Left lung (tissue), 10 donors: Measurements from ENCODE around the gene AGO4. TPM values are rescaled to one million over a fixed set of nuclear protein-coding genes. Genes with fewer than 3 reads are reported as not detected.
A peak's percentile ranks its signal among the peaks of the same experiment; 100 is the strongest.
"Not testable (repeated sequence)": the region's sequence is repeated elsewhere in the genome, so short reads cannot be mapped to it uniquely, and the experiment has no call there.

Experiments
- ATAC-seq: fragments of 200-7000 bp; cut with Tn5 transposase; one replicate; pipeline ENCODE4 v1.9.1; 2020; ENCODE audit warnings: moderate library complexity
- DNase-seq, 4 donors: peaks; one replicate each; pipeline ENCODE4 v3.0.0-alpha.2; 2013 to 2020
- H3K27ac ChIP-seq, 2 donors: fragments of 200-600 bp; sonication (generic) in 1 of 2; one replicate each; pipeline versions ENCODE4 v1.5.0 to v1.8.0; 2020 to 2021
- H3K27me3 ChIP-seq, 2 donors: fragments of 200-600 bp; sonication (generic) in 1 of 2; one replicate each; pipeline versions ENCODE4 v1.5.0 to v1.8.0; 2020 to 2021
- H3K36me3 ChIP-seq, 2 donors: fragments of 200-600 bp; sonication (generic) in 1 of 2; one replicate each; pipeline versions ENCODE4 v1.5.0 to v1.8.0; 2020 to 2021
- H3K4me1 ChIP-seq, 2 donors: fragments of 200-600 bp; one replicate each; pipeline ENCODE4 v1.8.0; 2021
- H3K4me3 ChIP-seq, 2 donors: fragments of 200-600 bp; sonication (generic) in 1 of 2; one replicate each; pipeline versions ENCODE4 v1.5.0 to v1.8.0; 2020 to 2021; ENCODE audit warnings: mild to moderate bottlenecking in 1 of 2
- H3K9me3 ChIP-seq, 2 donors: fragments of 200-600 bp; sonication (generic) in 1 of 2; one replicate each; pipeline versions ENCODE4 v1.5.0 to v1.8.0; 2020 to 2021
- CTCF ChIP-seq, 2 donors: fragments of 200-600 bp; sonication (generic) in 1 of 2; IDR thresholded peaks; one replicate each; pipeline versions ENCODE4 v1.5.0 to v1.8.0; 2021; ENCODE audit warnings: antibody characterized with exemption in 2 of 2
- intact Hi-C, 2 donors: fragments of 100-400 bp; cut with DNase I; formaldehyde crosslinking; loops; one replicate each; pipeline versions ENCODE4 v1.11.2 to v1.14.2; 2022
- polyA plus RNA-seq, 6 donors: library from polyadenylated mRNA; unstranded; fragments of 120-200 nt; gene quantifications; one replicate each; pipeline ENCODE4 v1.2.1, GENCODE V29; 2013; ENCODE audit not compliant: insufficient read length in 6 of 6
- total RNA-seq, 2 donors: library from RNA; stranded (reverse); fragmentation: NEBNext Ultra II Directional; extraction: Animal tissue kit (Norgen Biotek cat#: 25700); gene quantifications; one replicate each; pipeline ENCODE4 v1.2.1, GENCODE V29; 2021
- donor health status: DM: no; HTN: yes; CAD: no.
- donor health status: DM: no; HTN: no; CAD: no.

AGO4 gene
- total and polyA plus RNA-seq, 8 donors: 16.9 to 39.1 (median 34.8) TPM

- no peaks in the 10 kb centered on the region for H3K27me3 ChIP-seq
- no peaks in the 10 kb centered on the region for H3K9me3 ChIP-seq
- DNase-seq: no peak
- intact Hi-C loops: no loop called here
- ATAC-seq: no peak
- no peak for TF ChIP-seq CTCF (IDR thresholded peaks at IDR 0.05)
- H3K36me3 ChIP-seq: no peaks in the 10 kb centered on the region
- no peaks in the 10 kb centered on the region for H3K4me1 ChIP-seq
- H3K27ac ChIP-seq: no peak overlapping the region
- no peak overlapping the region for H3K4me3 ChIP-seq
These were observed 24.7 kb upstream of the AGO4 start for GRCh38 chr1:35783055-35783583.

DNA sequence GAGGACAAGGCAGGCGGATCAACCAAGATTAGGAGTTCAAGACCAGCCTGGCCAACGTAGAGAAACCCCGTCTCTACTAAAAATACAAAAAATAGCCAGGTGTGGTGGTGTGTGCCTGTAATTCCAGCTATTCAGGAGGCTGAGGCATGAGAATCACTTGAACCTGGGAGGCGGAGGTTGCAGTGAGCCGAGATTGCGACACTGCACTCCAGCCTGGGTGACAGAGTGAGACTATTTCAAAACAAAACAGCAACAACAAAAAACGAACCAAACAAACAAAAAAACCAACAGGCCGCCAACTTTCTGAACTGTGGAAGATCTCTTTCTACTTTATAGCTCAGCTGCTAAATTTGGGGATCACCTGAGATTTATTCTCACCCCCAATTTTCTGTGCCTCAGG is 23.5 kb upstream of the AGO4 start:
- H3K4me1 ChIP-seq, H3K27me3 ChIP-seq, H3K9me3 ChIP-seq, intact Hi-C loops, ATAC-seq, H3K27ac ChIP-seq, H3K4me3 ChIP-seq, H3K36me3 ChIP-seq, DNase-seq: not testable (repeated sequence)

DNA sequence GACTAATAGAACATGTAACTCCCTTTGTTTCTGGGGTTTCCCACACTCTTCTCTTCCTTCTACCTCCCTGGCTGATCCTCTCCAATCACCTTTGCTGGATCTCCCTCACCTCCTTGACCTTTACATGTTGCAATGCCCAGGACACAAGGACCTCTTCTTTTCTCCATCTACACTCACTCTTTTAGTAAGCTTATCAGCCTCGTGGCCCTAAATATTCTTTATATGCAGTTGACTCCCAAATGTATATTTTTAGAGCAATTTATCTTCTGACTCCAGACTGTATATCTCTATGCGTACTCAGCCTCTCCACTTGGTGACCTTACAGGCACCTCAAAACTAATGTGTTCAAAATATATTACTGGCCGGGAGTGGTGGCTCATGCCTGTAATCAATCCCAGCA is 19.7 kb upstream of the AGO4 start:
- Histone ChIP-seq H3K4me3 (no peak overlapping the region), H3K27me3 (no peaks in the 10 kb centered on the region), H3K27ac (no peak overlapping the region), H3K9me3 (no peaks in the 10 kb centered on the region), H3K4me1 (no peaks in the 10 kb centered on the region), H3K36me3 (no peaks in the 10 kb centered on the region)
- intact Hi-C loops: no loop called here
- ATAC-seq (no peak), DNase-seq (no peak)
- no peak for TF ChIP-seq CTCF (IDR thresholded peaks at IDR 0.05)

GRCh38 chr1:35790670-35791069 is 17.1 kb upstream of the AGO4 start:
- Histone ChIP-seq H3K4me3 (no peak overlapping the region), H3K4me1 (no peaks in the 10 kb centered on the region), H3K27ac (no peak overlapping the region), H3K36me3 (no peaks in the 10 kb centered on the region), H3K9me3 (no peaks in the 10 kb centered on the region), H3K27me3 (no peaks in the 10 kb centered on the region)
- ATAC-seq (no peak), DNase-seq (no peak)
- TF ChIP-seq CTCF (IDR thresholded peaks at IDR 0.05): no peak
- intact Hi-C loops: no loop called here

DNA sequence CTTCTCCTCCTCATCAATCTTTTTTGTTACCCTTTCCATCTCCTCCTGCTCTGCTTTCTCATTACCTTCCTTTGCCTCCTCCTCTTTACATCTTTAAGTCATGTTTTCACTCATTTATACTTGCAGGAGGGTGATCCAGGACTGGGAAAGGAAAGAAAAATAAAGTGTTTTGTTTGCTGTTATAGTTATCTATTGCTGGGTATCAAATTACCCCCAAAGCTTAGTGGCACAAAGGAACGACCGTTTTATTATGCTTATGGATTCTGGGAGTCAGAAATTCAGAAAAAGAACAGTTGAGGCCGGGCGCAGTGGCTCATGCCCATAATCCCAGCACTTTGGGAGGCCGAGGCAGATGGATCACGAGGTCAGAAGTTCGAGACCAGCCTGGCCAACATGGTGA is 12.5 kb upstream of the AGO4 start:
- no peak for ATAC-seq
- no peaks in the 10 kb centered on the region for H3K36me3 ChIP-seq
- peaks cover 0 to 3% of the 10 kb centered on the region in 2 donors for H3K4me1 ChIP-seq
- no peak for DNase-seq
- no peak for TF ChIP-seq CTCF (IDR thresholded peaks at IDR 0.05)
- H3K9me3 ChIP-seq: no peaks in the 10 kb centered on the region
- no peak overlapping the region for H3K4me3 ChIP-seq
- intact Hi-C loops: no loop called here
- H3K27me3 ChIP-seq: no peaks in the 10 kb centered on the region
- H3K27ac ChIP-seq: no peak overlapping the region

DNA sequence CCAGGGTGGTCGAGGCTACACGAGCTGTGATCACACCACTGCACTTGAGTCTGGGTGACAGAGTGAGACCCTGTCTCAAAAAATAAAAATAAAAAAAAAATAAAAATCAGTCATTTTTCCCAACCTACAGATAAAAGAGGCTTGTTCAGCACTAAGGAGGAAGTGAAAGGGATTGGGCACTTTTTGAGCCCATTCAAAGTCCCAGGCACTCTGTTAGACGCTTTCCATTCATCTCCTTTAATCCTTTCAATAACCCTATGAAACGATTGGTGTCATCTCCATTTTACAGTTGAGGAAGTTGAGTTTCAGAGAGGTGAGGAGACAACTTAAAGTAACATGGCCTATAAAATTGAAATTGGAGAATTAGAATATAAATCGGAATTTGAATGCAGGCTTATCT is 10.4 kb upstream of the AGO4 start:
- TF ChIP-seq CTCF (IDR thresholded peaks at IDR 0.05): no peak
- Histone ChIP-seq H3K27ac (no peak overlapping the region), H3K9me3 (no peaks in the 10 kb centered on the region), H3K27me3 (no peaks in the 10 kb centered on the region), H3K4me3 (no peak overlapping the region), H3K36me3 (no peaks in the 10 kb centered on the region), H3K4me1 (peaks cover 0 to 16% of the 10 kb centered on the region in 2 donors)
- intact Hi-C loops: no loop called here
- DNase-seq (no peak), ATAC-seq (no peak)

DNA sequence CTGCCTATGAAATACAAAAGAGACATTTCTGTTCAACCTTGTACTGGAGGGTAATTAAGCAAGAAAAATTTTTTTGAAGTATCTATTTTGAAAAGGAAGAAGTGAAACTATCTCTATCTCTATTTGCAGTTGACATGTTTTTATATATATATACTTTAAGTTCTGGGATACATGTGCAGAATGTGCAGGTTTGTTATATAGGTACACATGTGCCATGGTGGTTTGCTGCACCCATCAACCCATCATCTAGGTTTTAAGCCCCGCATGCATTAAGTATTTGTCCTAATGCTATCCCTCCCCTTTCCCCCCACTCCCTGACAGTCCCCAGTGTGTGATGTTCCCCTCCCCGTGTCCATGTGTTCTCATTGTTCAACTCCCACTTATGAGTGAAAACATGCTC is 9.8 kb upstream of the AGO4 start:
- peaks cover 0 to 16% of the 10 kb centered on the region in 2 donors for H3K4me1 ChIP-seq
- ATAC-seq, H3K27ac ChIP-seq, intact Hi-C loops, H3K36me3 ChIP-seq, H3K4me3 ChIP-seq, H3K9me3 ChIP-seq, DNase-seq, H3K27me3 ChIP-seq: not testable (repeated sequence)

DNA sequence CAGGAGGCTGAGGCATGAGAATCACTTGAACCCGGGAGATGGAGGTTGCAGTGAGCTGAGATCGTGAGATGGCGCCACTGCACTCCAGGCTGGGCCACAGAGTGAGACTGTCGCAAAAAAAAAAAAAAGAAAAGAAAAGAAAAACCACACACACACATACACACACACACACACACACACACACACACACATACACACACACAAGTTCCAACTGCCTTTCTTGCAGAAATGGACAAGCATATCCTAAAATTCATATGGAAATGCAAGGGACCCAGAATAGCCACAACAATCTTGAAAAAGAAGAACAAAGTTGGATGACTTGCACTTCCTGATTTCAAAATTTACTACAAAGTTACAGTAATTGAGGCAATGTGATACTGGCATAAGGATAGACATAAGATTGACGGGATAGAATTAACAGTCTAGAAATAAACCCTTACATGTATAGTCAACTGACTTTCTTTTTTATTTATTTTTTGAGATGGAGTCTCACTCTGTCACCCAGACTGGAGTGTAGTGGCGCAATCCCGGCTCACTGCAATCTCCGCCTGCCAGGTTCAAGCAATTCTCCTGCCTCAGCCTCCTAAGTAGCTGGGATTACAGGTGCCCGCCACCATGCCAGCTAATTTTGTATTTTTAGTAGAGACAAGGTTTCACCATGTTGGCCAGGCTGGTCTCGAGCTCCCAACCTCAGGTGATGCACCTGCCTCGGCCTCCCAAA is 7.5 kb upstream of the AGO4 start:
- H3K9me3 ChIP-seq, DNase-seq, H3K4me3 ChIP-seq, intact Hi-C loops, H3K27me3 ChIP-seq, H3K36me3 ChIP-seq: not testable (repeated sequence)
- H3K27ac ChIP-seq: peak overlapping the region in 1 of 2 donors; percentile 94
- peak; percentile 59 for ATAC-seq
- H3K4me1 ChIP-seq: peaks cover 0 to 39% of the 10 kb centered on the region in 2 donors
